SKM-1 (cell line): ENCODE data around the gene MAP3K5.
"Not testable (repeated sequence)": the region's sequence is repeated elsewhere in the genome, so short reads cannot be mapped to it uniquely, and the experiment has no call there.

ENCODE experiments used
- DNase-seq: peaks from one replicate; lab custom pipeline; 2025; ENCODE audit not compliant: unreplicated experiment; lab: John Stamatoyannopoulos, UW

Gene MAP3K5

DNA sequence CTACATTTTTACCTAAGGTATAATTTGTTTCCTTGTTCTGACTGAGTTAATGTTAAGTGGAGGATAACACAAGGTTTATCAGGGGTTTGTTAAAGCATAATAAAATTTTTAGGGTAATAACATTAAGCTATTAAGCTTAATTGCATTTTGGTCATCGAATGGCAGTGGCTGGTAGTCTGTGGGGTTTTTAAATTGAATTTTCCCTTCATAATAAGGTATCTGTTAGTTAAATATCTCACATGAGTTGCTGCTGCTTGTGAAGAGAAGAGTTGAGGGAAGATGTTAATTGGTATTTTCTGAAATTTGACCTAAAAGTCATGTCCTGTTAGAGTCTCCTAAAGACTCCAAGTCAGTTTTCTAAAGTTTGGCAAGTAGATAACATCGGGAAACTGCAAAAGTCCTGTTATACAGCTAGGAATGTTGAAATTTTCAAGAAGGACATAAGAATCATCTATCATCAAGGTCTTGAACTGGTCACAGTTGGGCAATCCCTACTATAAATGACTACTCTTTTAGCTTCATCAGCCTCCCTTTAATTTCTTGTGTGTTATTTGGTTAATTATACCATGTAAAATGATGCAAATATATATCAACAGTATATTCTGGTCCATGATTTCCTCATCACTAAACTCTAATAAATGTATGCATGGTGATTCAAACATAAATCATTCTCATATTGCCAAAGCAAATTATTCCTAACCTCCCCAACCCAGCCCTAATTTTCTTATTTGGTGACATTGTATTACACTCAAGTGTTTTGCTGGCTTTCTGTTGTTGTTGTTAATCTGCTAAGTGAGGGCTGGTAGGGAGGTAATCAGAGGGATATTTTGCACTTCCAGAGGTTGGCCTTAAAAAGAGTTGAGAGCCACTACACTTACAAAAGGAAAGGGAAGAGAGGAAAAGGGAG is 64.0 kb downstream of the MAP3K5 start:
- no peak for DNase-seq

DNA sequence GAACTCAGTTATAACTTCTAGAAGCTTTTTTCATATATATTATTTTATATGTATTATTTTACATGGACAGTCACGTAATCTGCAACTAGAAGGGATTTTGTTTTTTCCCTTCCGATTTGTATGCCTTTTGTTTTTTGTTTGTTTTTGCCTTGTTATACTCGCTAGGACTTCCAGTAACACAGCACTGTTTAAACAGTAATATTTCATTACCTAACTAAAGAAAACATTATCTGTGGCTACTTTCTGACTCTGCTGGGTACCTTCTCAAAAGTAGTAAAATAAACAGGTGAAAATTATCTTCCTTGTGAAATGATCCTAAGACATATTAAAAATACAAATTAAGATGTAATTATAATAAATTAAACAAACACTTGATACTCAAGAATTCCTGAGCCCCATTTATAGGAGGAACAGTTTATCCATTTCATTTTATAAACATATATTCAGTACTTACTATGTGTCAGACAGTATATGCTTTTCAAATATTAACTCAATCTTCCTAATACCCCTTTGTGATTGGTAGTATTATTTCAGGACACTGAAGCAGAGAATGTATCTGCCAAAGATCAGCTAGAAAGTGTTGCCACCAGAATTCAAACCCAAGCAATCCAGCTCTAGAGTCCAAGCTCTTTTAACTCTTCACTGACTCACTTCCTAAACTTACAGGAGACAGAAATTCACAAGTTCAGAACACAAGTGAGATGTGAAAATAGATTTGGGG is 65.3 kb downstream of the MAP3K5 start:
- no peak for DNase-seq

DNA sequence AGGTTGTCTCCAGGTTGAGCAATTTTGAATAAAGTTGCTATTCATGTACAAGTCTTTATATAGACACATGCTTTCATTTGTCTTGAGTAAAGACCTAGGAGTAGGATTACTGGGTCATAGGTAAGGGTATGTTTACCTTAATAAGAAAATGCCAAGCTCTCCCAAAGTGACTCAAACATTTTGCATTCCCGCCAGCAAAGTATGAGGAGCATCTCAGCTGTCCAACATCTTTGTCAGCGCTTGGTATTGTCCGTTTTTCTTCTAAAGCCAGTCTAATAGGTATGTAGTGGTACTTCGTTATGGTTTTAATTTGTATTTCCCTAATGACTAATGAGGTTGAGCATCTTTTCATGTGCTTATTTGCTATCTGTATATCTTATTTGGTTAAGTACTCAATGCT is 67.2 kb downstream of the MAP3K5 start:
- no peak for DNase-seq

DNA sequence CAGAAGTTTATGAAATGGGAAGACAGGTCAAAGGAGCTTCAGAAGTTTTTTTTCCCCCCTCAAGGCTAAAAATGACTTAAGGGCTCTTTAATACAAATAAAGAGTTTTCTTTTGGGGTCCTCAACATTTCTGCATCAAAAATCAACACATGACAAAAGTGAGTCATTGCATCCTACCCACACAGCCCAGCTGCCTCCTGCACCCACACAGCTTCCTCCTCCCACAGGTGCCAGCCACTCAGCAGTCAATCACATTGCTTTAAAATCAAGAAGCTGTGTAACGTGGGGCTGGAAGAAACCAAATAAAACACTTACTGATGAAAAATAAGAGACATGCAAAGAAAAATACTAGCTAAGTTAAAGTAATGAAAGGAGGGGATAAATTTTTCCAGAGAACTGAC is 68.5 kb downstream of the MAP3K5 start:
- DNase-seq: no peak

DNA sequence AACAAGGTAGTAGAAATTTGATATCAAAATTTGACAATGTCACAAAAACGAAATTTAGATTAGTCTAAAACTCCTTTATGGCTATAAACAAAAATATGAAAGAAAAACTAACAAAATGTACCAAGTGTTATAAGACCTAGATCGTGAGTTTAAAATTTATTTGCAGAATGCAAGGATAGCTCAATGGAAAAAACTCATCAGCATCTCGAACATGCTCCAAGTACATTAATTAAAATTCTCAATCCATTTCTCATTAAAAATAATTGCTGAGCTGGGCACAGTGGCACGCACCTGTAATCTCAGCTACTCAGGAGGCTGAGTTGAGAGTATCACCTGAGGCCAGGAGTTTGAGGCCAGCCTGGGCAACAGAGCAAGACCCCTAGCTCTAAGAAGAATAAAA is 70.8 kb downstream of the MAP3K5 start:
- no peak for DNase-seq

DNA sequence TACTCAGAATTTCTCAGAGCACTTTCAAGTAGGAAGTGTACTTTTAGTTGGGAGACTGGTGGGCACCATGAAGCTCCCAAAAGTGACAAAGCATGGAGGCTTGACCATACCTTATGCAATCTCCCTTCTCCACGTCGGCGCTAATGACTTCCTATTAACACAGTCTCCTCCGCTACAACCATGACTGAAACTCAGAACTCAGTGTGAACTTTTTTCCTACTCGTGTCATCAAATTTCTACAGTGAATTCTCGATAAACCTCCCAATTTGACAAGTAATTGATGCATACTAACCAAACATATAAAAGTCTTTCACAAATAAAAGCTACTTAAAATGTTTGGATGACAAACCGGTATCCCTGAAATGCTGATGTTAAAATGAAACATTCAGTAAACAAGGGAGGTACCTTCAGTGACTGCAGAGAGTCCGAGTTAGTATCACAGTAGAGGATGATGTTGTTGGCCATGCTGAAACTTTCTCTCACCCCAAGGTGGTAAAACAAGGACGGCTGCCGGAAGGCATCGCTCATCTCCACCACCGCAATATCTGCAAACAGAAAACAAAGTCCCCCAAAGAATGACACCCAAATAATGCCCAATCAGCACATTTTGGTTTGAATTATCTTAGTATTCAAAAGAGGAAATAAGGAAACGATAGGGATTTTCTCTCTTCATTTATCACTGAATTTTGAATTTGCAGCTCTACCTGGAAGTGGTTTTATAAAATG is 72.1 kb downstream of the MAP3K5 start:
- no peak for DNase-seq

DNA sequence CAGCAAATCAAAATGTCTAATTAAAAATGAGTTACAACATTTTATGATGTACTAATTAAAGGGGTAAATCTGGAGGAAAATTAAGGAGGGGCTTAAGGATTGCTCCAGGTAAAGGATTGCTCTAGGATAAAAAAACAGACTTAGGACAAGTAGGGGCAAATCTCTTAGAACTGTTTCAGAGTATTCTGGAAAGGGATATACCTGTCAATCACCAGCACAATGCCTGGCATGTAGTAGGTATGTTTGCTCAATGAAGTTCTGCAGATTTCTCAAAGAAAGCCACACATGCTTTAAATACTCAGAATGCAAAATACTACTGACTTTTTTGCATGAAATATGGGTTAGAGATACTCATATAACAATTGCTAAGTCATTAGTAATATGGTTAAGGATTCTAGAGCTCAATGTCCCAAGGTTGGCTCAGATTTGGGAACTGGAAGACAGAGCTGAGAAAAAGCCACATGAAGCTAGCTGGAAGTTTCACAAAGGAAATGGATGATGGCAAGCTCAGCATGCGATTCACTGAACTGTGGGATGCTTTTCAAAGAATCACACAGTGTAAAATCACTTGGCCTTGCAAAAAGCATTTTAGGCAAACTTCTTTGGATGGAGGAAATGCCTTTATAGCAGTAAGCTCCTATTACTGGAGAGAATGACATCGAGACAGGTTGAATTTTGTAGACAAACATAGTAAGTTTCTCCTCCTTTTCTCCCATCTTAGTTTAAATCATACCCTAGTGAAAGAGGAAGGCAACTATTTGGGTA is 72.8 kb downstream of the MAP3K5 start:
- no peak for DNase-seq

DNA sequence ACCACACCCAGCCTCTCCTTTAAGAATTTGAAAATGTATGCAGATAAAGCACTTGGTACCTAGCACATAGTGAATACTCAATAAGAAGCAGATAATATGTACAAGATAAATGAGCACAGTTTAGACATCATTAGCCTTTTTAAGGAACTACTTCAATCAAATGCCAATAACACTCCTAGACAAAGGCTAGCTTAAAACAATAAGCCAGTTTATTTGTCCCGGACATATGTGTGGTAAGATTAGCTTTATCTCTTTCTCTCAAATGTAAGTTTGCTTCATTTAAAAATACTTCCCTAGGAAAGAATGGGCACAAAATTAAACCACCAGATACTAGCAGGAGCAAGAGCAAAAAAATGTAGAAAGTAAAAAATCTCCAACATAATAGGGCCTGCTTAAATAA is 73.8 kb downstream of the MAP3K5 start:
- DNase-seq: no peak

DNA sequence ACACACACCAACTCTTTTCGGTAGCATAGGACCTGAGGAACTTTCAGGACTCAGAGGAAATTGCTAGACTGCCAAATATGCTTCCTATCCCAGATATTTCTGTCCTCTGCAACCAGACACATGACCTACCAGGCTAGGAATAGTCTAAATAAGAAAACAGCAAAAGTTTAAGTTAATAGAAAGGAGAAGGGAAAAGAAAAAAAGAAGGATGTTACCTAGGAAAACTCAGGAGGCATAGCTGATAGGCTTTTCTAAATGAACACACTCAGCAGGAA is 74.6 kb downstream of the MAP3K5 start:
- no peak for DNase-seq

DNA sequence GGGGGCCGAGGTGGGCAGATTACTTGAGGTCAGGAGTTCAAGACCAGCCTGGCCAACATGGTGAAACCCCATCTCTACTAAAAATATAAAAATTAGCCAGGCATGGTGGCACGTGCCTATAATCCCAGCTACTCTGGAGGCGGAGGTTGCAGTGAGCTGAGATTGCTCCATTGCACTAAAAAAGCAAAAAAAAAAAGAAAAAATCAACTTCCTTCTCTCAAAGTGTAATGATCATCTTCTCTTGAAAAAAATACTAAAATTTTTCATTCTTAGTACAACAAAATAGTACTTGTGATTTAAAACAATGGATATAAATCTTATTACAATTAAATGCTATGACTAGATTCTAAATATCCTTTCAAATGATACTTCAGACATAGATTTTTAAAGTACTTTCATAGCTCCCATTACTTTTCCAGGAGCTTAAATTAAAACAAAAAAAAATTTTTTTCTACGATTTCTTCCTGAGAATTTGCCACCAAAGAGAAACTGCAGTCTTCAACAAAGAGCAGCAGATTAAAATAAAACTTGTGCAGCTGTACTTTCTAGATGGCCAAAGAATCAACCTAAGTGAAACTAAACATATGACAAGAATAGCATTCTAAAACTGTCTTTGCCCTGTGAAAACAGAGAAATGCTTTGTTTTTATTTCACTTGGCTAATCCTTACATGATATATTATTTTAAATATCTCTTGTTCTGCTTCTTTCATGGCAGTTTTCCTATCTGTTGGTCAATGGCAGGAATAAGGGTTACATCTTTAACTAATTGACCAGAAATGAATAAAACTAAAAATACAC is 75.2 kb downstream of the MAP3K5 start:
- no peak for DNase-seq

DNA sequence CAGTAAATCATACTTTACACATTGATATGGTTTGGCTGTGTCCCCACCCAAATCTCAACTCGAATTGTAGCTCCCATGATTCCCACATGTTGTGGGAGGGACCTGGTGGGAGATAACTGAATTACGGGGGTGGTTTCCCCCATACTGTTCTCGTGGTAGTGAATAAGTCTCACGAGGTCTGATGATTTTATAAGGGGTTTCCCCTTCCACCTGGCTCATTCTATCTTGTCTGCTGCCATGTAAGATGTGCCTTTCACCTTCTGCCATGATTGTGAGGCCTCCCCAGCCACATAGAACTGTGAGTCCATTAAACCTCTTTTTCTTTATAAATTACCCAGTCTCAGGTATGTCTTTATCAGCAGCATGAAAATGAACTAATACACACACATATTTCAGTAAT is 79.6 kb downstream of the MAP3K5 start:
- DNase-seq: not testable (repeated sequence)

DNA sequence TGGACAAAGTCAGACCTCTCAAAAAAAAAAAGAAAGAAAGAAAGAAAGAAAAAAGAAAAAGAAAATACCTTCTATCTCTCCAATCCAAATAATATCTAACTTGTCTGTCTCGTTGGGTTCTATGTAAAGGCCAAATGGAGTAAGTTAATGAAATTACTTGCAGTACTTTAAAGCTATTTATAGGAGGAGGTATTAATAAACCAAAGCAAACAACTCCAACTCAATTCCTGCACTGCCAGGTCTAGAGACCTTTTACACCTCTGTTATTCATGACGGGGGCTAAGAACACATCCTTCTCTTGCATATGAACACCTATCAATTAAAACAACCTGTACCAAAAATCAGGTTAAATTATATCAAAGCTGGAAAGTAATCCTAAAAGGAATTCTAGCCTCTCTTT is 80.6 kb downstream of the MAP3K5 start:
- no peak for DNase-seq

DNA sequence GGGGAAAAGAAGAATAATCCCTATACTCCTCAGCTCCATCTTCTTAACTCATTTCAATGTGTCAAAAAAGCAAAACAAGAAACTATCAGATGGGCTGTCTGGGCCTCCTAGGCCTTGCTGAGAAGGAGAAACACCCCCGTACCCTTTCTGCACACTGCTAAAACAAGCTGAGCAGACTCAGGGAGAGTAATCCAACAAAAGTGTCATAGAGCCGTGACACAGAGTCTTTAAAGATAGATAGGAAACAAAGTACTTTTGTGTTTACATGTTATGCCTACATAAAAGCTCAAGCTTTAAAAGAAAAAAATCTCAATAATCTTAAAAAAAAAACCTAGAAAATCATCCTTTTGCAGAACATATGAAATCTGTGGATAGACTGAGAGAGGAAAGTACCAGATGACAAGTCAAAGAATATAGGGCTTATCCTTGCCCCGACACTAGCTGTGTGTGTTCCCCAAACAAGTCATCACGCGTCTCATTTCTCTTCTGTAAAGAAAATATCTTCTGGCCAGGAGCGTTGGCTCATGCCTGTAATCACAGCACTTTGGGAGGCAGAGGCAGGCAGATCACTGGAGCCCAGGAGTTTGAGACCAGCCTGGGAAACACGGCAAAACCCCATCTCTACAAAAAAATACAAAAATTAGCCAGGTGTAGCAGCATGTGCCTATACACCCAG is 81.3 kb downstream of the MAP3K5 start:
- DNase-seq: no peak

DNA sequence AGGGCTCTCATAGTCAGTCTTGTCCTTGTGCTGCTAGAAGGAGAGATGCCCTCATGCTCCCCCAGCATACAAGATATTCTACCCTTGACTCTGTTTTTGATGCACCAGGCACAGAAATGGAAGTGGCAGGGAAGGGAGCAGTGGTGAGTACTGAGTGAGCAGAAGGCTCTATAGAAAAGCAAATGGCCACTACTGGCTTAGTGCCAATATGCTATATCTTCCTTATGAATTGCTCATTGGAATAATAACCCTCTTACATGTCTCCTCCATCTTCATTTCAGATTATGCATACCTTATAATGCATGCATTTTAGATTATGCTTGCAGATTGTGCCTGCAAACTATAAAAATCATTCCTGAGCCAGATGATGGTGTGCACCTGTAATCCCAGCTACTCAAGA is 82.8 kb downstream of the MAP3K5 start:
- no peak for DNase-seq

DNA sequence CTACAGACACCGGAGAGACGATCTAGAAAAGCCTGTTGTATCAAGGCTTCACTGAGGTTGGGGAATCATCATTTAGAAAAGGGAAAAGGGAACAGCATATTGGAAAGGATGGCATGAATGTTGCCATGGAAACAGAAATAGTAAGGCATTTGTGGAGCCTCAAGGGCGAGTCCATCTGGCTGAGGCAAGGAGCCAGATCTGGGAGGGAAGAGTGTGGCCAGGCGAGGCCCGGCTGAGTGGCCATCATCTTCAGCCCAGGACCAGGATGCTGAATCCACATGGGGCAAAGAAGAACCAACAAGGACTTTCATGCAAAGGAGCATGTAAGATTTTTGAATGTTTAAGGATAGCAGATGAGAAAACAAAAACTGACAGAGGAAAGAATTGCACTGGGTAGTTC is 85.8 kb downstream of the MAP3K5 start:
- no peak for DNase-seq

DNA sequence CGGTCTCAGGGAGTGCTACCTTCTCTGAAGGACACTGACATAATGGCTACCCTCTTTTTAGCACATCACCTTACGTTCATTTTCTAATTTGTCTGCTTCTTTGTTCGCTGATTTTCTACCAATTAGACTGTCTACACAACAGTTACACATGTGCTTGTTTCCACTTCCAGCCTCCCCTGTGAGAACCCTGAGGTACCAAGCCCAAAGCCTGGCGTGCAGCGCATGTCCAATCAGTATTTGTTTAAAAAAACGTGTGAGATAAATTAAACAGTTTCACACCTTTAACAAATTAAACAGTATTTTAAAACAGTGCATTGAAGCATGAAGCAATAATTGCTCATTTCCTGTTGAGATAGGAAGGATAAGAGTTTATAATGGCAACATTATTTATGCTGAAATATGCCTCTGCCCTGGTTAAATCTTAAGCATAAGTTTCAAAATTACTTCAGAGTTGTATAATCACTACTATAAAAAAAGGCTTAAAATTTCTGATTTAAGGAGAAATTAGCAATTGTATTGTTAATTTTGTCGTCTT is 88.9 kb downstream of the MAP3K5 start:
- no peak for DNase-seq

DNA sequence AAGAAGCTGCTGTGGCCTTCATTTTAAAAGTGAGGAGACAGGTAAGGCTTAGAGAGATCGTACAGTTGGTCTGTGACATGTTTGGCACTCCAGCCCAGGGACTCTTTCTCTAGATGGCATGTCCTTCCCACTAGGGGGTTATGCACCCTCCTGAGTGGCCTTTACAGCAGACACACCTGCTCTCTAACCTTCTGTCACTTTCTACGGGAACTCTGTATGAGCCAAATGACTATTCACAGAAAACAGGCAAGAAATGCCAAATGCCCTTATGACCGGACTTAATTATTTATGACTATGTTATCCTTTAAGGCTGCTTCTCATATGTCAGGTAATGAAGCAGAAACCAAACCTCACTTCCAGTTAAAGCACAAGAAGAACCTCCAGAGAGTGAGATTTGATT is 91.2 kb downstream of the MAP3K5 start:
- DNase-seq: no peak

DNA sequence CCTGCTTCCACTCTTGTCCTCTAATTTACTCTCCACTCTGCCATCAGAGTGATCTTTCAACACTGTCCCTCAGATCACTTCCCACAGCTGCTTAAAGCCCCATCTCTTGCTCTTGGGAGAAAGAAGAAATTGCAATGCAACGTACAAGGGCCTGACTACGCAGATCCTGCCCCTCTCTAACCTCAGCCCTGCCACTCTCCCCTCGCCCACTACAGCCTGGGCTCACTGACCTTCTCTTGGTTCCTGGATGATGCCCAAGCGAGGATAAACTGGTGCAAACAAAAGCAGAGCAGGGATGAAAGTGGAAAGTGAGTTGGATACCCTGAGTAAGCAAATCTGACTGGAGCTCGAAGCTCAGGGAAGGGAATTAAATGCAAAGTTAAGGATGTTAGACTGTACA is 92.9 kb downstream of the MAP3K5 start:
- DNase-seq: no peak

DNA sequence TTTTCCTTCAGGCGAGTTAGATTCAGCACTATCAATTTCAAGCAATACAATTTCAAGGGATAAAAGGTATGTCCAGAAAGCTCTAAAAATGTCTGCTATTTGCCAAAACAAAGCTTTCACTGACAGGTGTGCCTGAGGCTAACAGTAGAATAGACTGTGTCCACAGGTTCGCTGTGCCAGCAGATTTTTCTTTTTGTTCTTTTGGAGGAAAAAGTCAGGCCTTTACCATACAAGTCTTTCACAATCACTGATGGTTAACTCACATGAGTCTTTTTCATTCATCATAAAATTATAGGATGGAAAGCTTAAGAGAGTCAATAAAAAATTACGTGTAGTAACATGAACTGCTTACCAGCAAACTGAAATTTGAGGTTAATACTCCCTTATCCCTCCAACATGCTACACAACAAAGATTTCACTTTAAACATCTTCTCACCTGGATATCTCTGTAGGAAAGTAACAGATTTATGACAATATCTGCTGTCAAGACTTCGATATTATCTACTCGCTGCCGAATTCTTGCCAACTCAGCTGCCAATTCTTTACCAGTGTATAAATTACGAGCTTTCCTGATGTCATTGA is 95.4 kb downstream of the MAP3K5 start:
- DNase-seq: no peak
